Activated T-helper 9 cell treated with anti-CD3 and anti-CD28 coated beads, Interleukin-2, amount 50 U/mL, for 16 hours (primary cell): ENCODE data around the gene AQR.
"Not testable (repeated sequence)": the region's sequence is repeated elsewhere in the genome, so short reads cannot be mapped to it uniquely, and the experiment has no call there.

Experiments used
- DNase-seq: peaks from one replicate; pipeline ENCODE4 v3.0.0-alpha.2; 2020; ENCODE audit warnings: low read depth

AQR gene

GRCh38 chr15:34952481-34952880 lies 17.1 kb downstream of the AQR start:
- DNase-seq, result no peak

DNA sequence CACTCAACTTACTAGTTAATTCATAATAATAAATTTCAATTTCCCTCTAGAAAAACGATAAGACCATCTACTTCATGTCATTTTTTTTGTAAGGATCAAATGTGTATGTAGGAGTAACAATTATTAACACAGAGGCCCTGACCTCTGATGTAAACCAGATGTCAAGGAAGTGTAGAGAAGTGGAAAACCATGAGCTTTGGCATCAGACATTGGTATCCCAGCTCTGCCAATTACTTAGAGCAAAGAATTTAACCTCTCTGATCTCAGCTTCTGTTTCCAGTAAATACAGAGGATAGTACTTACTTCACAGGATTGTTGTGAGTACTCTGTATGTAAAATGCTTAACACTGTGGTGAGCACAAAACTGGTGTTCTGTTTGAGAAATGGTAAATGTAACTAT lies 17.5 kb downstream of the AQR start:
- DNase-seq, result no peak

DNA sequence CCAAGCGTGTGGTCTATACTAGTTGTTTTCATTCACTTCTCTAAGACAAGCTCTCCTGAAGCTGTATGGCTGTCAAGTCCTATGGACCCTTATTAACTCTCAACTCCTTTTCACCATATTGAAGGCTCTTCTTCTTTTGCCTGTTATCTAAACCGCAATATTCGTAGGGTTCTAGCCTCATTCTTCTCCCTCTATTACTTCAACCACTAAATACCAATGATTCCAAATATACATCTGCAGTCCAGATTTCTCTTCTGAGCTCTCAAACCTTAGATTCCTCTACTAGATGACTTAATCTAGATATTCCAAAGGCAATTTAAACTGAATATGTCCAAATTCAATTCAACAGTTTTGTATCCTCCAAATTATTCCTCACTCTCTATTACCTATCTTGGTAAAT lies 24.6 kb downstream of the AQR start:
- DNase-seq, result no peak

DNA sequence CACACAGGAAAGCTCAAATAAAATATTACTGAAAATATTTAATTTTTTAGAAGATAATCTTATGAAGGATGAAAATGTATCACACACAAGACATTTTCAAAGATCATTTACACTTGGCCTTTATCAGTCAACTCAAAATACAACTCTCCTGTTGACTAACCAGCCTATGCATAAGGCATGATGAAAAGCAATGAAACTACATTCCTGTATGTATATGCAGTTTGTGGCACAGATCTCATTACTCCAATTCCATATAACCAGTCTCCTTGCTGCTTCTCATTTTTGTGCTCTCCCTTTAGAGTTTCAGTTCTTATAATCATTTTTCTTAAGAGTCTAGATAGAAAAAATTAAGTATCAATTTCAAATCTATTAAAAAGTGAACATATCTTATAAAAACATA lies 25.8 kb downstream of the AQR start:
- no peak for DNase-seq

DNA sequence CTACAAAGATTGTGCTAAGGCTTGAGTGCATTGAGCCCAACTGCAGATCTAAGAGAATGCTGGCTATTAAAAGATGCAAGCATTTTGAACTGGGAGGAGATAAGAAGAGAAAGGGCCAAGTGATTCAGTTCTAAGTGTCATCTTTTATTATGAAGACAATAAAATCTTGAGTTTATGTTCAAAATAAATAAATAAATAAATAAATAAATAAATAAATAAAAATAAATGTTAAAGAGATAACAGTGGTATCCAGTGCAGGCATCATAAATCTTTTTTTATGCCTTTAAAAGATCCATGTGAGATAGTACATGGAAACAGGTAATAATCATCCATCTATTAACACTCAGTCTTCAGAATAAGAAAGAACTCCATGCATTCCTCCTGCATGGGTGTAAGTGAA lies 26.3 kb downstream of the AQR start:
- not testable (repeated sequence) for DNase-seq

GRCh38 chr15:34942363-34942762 lies 27.2 kb downstream of the AQR start:
- DNase-seq, result no peak

GRCh38 chr15:34941831-34942230 lies 27.7 kb downstream of the AQR start:
- DNase-seq, result no peak

DNA sequence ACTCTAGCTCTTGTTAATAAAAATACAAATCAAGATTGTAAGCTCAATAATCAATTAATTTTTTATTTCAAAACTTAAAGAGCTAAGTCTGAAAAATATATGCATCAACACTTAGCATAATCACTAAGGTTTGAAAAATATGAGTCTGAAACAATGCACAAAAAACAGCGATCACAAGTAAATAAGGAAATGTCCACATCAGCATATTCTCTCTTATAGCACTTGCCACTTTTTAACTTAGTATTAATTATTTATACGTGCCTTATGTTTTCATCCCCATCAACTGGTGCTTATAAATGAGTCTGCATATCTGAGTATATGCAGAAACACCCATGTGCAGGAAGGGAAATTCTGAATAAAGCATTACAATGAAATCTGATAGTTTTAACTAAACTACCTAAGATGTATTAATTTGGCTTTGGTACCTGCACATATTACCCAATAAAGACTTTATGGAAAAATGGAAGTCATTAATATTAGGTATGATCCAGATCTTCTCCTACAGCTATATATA lies 28.3 kb downstream of the AQR start:
- no peak for DNase-seq

GRCh38 chr15:34933432-34933975 lies 36.0 kb downstream of the AQR start:
- no peak for DNase-seq

DNA sequence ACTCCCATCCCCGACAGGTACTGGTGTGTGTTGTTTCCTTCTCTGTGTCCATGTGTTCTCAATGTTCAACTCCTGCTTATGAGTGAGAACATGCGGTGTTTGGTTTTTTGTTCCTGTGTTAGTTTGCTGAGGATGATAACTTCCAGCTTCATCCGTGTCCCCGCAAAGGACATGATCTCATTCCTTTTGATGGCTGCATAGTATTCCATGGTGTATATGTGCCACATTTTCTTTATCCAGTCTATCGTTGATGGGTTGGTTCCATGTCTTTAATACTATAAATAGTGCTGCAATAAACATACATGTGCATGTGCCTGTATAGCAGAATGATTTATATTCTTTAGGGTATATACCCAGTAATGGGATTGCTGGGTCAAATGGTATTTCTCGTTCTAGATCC lies 41.2 kb downstream of the AQR start:
- DNase-seq, result not testable (repeated sequence)

- no peak for DNase-seq
Measured at GRCh38 chr15:34927726-34928125, 41.8 kb downstream of the AQR start.

- DNase-seq, result no peak
Measured at GRCh38 chr15:34914317-34914716, 55.2 kb downstream of the AQR start.

DNA sequence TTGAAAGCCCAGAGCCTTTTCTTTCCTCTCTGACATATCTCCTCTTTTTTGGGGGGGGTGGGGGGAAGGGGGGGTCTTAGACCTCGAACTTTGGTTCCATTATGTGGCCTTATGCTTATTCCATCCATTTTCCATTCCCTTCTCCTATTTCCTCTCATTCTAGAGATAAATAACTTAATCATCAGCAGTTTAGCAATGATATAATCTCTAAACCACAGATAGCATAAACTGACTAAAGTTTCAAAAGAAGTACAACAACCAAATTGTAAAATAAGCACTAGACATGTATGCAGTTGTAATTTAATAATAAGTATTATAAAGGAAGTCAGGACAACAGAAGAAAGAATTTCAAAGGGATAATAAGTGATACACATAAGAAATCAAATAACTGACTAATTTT lies 64.5 kb downstream of the AQR start:
- no peak for DNase-seq

- no peak for DNase-seq
Measured at GRCh38 chr15:34904527-34904926, 65.0 kb downstream of the AQR start.

- no peak for DNase-seq
Measured at GRCh38 chr15:34900748-34901147, 68.8 kb downstream of the AQR start.

- no peak for DNase-seq
Measured at GRCh38 chr15:34896183-34896582, 73.4 kb downstream of the AQR start.

DNA sequence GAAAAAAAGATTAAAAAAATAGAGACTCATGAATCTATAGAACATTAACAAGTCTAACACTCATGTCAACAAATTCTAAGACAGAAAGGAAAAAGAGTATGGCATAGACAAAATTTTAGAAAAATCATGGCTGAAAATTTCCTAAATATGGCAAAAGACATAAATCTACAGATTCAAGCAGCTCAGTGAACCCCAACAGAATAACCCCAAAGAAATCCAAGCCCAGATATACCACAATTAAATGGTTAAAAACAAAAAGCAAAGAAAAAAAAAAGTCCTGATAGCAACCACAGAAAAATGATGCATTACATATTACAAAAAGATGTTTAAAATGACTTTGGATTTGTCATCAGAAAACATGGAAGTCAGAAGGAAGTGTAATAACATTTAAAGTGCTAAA lies 75.6 kb downstream of the AQR start:
- DNase-seq, result no peak

DNA sequence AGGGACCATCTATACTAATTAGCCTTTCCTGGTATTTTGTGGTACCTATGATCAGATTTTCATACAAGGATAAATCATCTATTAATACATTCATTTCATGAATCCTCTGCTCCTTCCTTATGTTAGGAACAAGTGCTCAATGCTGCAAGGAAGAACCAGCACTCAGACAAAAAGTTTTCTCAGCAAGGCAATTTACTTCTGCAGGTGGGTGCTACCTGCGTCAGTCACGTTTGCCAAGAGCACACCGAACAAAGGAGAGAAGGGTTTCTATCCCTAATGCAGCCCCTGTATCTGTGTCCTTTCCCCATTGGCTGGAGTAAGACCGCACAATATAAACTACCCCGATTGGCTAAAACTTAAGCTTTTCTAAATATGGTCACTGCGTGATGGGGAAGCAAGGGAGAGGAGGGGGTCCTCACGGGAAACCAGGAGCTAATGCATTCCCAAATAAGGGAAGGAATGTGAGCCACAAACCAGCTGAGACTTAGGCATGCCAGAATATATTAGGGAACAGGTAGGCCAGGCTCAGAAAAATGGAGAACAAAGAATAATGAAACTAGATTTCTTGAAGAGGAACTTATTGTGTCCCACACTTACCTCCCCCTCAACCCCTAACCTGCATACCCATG lies 76.5 kb downstream of the AQR start:
- no peak for DNase-seq

- no peak for DNase-seq
Measured at GRCh38 chr15:34890424-34890823, 79.1 kb downstream of the AQR start.

GRCh38 chr15:34889476-34889875 lies 80.1 kb downstream of the AQR start:
- no peak for DNase-seq

GRCh38 chr15:34886134-34886533 lies 83.4 kb downstream of the AQR start:
- no peak for DNase-seq

DNA sequence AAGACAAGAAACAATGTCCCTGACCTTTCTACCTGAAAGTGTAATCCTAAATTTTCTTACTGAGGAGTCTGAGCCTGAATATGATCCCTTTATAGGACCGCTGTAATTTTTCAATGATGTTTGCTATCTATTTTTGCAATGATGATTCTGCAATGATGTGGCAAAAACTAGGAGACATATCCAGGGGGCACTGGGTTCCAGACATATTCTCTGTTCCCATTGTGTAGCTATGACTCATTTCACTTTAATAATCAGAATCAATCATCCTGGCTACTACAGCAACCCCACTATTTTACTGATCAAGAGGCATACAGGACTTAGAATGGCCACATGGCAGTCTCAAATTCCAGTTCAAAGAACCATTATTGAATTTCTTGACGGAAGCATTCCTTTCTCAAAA lies 85.9 kb downstream of the AQR start:
- no peak for DNase-seq

- no peak for DNase-seq
Measured at GRCh38 chr15:34883042-34883441, 86.5 kb downstream of the AQR start.

GRCh38 chr15:34879107-34879506 lies 90.4 kb downstream of the AQR start:
- no peak for DNase-seq
